NCI-H748 (cell line): ENCODE measurements around the gene AFG1L.
"Not testable (repeated sequence)": the region's sequence is repeated elsewhere in the genome, so short reads cannot be mapped to it uniquely, and the experiment has no call there.

Experiments used
- DNase-seq: peaks from one replicate; lab custom pipeline; 2025; ENCODE audit not compliant: unreplicated experiment; lab: John Stamatoyannopoulos, UW

Gene AFG1L

GRCh38 chr6:108287373-108287772 lies 7.5 kb upstream of the AFG1L start:
- DNase-seq = no peak

- no peak for DNase-seq
Measured at GRCh38 chr6:108288742-108289141, 6.1 kb upstream of the AFG1L start.

DNA sequence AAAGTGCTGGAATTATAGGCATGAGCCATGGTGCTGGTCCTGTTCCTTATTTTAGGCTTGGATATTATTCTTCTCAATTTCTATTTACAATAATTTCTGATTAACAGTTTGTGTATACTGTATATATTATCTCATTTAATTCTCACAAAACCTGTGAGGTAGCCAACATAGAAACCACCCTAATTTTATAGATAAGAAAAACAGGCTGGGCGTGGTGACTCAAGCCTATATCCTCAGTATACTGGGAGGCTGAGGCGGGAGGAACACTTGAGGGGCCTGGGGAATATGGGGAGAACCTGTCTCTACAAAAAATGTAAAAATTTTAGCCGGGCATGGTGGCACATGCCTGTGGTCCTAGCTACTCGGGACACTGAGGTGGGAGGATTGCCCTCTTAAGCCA lies 3.8 kb upstream of the AFG1L start:
- no peak for DNase-seq

GRCh38 chr6:108292561-108292960 lies 2.3 kb upstream of the AFG1L start:
- DNase-seq = not testable (repeated sequence)

- no peak for DNase-seq
Measured at GRCh38 chr6:108293527-108294296, 1.1 kb upstream of the AFG1L start.

DNA sequence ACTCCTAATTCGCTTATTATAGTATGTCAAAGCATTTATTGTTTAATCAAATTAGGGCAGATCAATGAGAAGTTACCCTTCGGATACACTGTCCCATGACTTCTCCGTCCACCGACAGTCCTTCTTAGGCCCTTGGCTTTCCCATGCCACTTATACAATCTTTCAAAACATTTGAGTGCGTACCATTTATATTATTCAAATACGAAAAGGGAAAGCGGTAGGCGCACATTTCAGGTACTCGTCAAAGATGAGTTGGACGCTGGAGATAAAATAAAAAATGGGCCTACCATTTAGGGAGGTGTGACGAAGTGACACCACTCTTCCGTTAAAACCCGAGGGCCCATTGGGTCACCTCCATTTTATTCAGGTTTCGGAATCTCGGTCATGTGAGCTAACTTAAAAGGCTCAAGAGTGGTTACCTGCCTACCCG lies 542 bp upstream of the AFG1L start:
- DNase-seq = no peak

- DNase-seq = no peak
Measured at GRCh38 chr6:108295676-108296075, 822 bp downstream of the AFG1L start.

DNA sequence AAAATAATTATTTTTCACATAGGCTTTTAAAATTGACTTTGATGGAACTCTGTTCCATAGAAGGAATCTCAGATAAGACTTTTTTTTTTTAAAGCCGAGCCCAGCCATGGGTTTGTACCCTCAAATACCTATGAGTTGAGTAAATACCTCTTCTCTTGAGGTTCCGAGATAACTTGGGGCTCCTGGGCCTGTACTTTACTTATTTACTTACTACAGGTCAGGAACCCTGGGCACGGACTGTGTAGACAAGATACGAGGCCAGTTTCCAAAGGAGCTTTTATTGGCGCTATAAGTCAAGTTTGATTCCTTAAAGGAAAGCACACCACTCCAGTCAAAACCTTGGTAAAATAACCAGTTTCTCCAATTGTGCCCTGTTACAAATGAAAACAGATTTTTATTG lies 7.5 kb downstream of the AFG1L start:
- no peak for DNase-seq

GRCh38 chr6:108304646-108305045 lies 9.8 kb downstream of the AFG1L start:
- no peak for DNase-seq

GRCh38 chr6:108308641-108309040 lies 13.8 kb downstream of the AFG1L start:
- DNase-seq = not testable (repeated sequence)

- no peak for DNase-seq
Measured at GRCh38 chr6:108309844-108310243, 15.0 kb downstream of the AFG1L start.

GRCh38 chr6:108312605-108313004 lies 17.8 kb downstream of the AFG1L start:
- DNase-seq = no peak

GRCh38 chr6:108321253-108321747 lies 26.4 kb downstream of the AFG1L start:
- no peak for DNase-seq

GRCh38 chr6:108322728-108323127 lies 27.9 kb downstream of the AFG1L start:
- no peak for DNase-seq

DNA sequence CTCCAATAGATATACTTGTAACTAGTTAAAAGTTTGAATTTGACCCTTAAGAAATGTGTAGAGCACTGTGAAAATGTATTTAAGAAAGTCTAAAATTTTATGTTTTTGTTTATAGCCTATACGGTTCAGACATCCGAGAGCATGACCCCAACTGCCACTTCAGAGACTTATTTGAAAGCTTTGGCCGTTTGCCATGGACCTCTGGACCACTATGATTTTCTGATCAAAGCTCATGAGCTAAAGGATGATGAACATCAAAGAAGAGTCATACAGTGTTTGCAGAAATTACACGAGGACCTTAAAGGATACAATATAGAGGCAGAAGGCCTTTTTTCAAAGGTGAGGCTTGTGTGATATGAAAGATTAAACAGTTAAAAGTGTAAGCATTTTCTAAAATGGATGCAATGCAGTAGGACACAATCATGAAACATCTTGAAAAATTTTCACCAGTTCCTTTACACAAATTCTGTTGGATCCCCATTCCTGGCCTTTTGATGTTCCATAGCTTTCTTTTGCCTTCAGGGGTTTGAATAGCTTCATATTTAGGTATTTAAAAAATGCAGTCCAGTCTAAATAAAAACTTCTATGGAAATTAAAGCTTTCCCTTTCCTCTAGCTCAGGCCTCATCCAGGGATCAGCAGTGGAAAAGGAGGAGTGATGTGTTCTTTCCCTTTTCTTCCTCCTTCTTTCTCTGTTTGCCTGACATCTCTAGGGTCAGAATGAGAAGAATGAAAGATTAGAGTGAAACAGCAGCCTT lies 29.0 kb downstream of the AFG1L start:
- no peak for DNase-seq

DNA sequence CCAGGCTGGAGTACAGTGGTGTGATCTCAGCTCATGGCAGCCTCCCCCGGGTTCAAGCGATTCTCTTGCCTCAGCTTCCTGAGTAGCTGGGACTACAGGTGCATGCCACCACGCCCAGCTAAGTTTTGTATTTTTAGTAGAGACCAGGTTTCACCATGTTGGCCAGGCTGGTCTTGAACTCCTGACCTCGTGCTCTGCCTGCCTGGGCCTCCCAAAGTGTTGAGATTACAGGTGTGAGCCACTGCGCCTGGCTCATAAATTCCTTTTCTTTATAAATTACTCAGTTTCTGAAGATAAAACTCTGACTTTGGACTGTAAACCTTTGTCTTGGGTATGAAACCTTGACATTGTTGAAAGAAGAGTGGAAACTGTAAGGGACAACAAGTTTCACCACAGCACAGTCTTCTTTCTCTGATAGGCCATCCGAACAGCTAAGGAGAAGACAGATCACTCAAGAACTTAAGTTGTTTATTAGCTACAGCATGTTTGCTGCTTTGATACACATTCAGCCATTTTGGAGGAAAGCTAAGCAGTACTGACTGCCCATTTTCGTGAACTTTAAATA lies 35.4 kb downstream of the AFG1L start:
- DNase-seq = not testable (repeated sequence)

DNA sequence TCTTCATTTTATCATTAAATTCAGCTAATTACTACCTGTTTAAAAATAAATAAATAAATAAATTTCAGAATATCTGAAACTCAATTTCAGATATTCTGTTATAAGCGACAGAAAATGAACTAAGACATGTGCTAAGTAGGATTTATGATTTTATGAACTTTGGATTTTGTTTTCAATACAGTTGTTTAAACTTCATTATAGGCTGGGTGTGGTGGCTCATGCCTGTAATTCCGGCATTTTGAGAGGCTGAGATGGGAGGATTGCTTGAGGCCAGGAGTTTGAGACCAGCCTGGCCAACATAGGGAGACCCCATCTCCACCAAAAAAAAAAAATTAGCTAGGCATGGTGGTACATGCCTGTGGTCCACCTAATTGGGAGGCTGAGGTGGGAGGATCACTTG lies 36.0 kb downstream of the AFG1L start:
- no peak for DNase-seq

DNA sequence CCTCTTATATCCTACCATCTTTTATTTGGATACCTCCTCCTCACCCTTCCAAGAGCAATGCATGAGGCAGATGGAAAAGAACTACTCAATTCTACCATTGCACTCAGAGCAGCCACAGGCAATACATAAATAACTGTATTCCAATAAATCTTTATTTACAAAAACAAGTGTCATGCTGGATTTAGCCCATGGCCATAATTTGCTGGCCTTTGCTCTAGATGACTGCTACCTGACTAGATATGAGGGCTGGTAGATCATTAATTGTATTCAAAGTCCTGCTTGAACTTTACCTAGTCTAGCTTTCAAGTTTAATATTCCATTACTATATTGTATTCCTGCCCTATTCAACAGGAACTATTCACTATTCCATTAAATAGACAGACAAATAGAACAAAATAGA lies 37.1 kb downstream of the AFG1L start:
- no peak for DNase-seq

- DNase-seq = no peak
Measured at GRCh38 chr6:108336971-108337370, 42.1 kb downstream of the AFG1L start.

DNA sequence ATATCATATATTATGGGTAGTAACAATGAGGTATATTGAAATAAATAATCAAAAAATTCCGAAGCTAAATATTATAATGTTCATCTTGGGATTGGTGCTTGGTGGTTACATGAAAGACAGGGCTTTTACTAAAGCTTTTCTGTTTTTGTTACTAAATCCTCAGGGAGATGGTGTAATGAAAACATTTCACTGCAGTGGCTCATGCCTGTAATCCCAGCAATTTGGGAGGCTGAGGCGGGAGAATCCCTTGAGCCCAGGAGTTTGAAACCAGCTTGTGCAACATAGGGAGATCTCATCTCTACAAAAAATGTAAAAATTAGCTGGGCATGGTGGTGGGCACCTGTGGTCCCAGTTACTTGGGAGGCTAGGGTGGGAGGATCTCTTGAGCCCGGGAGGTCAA lies 42.9 kb downstream of the AFG1L start:
- no peak for DNase-seq

DNA sequence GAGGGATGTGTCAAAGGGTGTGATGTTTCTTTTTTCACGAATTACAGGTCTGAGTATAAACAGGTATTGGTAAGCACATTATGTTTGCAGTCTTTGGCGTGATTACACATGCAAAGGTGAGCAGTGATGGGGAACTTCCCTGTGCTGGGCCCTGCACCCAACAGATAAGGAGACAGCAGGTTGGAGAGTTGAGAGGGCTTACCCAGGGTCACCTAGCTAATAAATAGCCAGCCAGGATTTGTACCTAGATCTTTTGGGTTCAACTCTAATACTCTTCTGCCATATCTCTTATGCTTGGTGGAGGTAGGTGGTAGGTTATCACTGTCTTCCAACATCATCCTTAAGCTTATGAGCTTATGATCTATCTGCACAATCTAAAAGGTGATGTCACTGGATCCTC lies 46.5 kb downstream of the AFG1L start:
- no peak for DNase-seq

DNA sequence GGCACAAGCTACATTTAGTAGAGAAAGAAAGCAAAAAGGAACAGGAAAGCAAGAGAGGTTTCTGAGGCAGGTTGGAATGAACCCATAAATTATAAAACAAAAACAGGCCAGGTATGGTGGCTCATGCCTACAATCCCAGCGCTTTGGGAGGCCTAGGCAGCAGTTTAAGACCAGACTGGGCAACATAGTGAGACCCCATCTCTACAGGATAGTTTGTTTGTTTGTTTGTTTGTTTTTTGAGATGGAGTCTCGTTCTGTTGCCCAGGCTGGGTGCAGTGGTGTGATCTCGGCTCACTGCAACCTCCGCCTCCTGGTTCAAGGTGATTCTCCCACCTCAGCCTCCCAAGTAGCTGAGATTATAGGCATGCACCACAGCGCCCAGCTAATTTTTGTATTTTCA lies 49.0 kb downstream of the AFG1L start:
- no peak for DNase-seq
